Activated CD4-positive, alpha-beta T cell treated with anti-CD3 and anti-CD28 coated beads, Interleukin-2, amount 10 ng/mL, durations not matched to agents 7 days and 5 days (primary cell): Measurements from ENCODE around the gene LYPD5. TPM values are rescaled to one million over a fixed set of nuclear protein-coding genes. Genes with fewer than 3 reads are reported as not detected.
A peak's percentile ranks its signal among the peaks of the same experiment; 100 is the strongest.
"Not testable (repeated sequence)": the region's sequence is repeated elsewhere in the genome, so short reads cannot be mapped to it uniquely, and the experiment has no call there.

ENCODE experiments used
- CTCF ChIA-PET: fragments of 350-600 bp; sonication (Branson Sonifier 250); formaldehyde crosslinking; loops from one replicate; lab custom pipeline; 2021; ENCODE audit warnings: antibody characterized with exemption; lab: Charles Lee
- POLR2A ChIA-PET: fragments of 350-600 bp; sonication (Branson Sonifier 250); formaldehyde crosslinking; loops from one replicate; lab custom pipeline; 2021; ENCODE audit warnings: antibody characterized with exemption; lab: Charles Lee
- DNase-seq: peaks from one replicate; pipeline ENCODE4 v3.0.0-alpha.2; 2020
- H3K27ac Mint-ChIP-seq: one replicate; pipeline ENCODE4 v1.8.0; 2021; ENCODE audit warnings: mild to moderate bottlenecking, moderate library complexity, mixed read lengths
- H3K27me3 Mint-ChIP-seq: one replicate; pipeline ENCODE4 v1.8.0; 2021; ENCODE audit warnings: mixed read lengths
- H3K36me3 Mint-ChIP-seq: one replicate; pipeline ENCODE4 v1.8.0; 2021; ENCODE audit warnings: low read depth, mixed read lengths
- H3K4me1 Mint-ChIP-seq: one replicate; pipeline ENCODE4 v1.8.0; 2021; ENCODE audit warnings: mixed read lengths
- H3K4me3 Mint-ChIP-seq: one replicate; pipeline ENCODE4 v1.8.0; 2021; ENCODE audit warnings: mild to moderate bottlenecking, moderate library complexity, mixed read lengths
- H3K9me3 Mint-ChIP-seq: one replicate; pipeline ENCODE4 v1.8.0; 2021; ENCODE audit warnings: mixed read lengths
- total RNA-seq, 2 experiments: library from RNA; stranded (reverse); gene quantifications; one replicate each; pipeline ENCODE4 v1.2.3, GENCODE V29; 2021

The LYPD5 gene
- total RNA-seq, 2 experiments from 2014 or later, result 0.62 to 0.79 TPM

GRCh38 chr19:43768273-43769050 is 33.8 kb downstream of the LYPD5 start:
- DNase-seq, result no peak
- Mint-ChIP-seq H3K4me3 (no peak overlapping the region), H3K36me3 (peaks cover 44% of the 10 kb centered on the region), H3K27ac (no peak overlapping the region), H3K9me3 (no peaks in the 10 kb centered on the region), H3K4me1 (peaks cover 45% of the 10 kb centered on the region), H3K27me3 (no peaks in the 10 kb centered on the region)
- ChIA-PET POLR2A (no interaction called here), CTCF (interaction anchor here (0.6 to 7.4 kb wide), 4 partner anchors 10 to 321 kb away, joined by 3 to 88 read pairs (median 42); partner anchors contain the start of genes KCNN4 and SMG9)

- no peak overlapping the region for H3K27ac Mint-ChIP-seq
- peaks cover 39% of the 10 kb centered on the region for H3K36me3 Mint-ChIP-seq
- DNase-seq, result no peak
- no peaks in the 10 kb centered on the region for H3K27me3 Mint-ChIP-seq
- H3K4me1 Mint-ChIP-seq, result peaks cover 52% of the 10 kb centered on the region
- H3K9me3 Mint-ChIP-seq, result no peaks in the 10 kb centered on the region
- no peak overlapping the region for H3K4me3 Mint-ChIP-seq
- ChIA-PET CTCF (interaction anchor here (0.6 to 7.4 kb wide), 4 partner anchors 10 to 321 kb away, joined by 3 to 88 read pairs (median 42); partner anchors contain the start of genes KCNN4 and SMG9), POLR2A (no interaction called here)
Observed at GRCh38 chr19:43767818-43768217, 34.4 kb downstream of the LYPD5 start.

GRCh38 chr19:43767316-43767715 is 34.9 kb downstream of the LYPD5 start:
- H3K9me3 Mint-ChIP-seq, result no peaks in the 10 kb centered on the region
- no peak overlapping the region for H3K4me3 Mint-ChIP-seq
- H3K27me3 Mint-ChIP-seq, result no peaks in the 10 kb centered on the region
- peaks cover 56% of the 10 kb centered on the region for H3K4me1 Mint-ChIP-seq
- ChIA-PET CTCF (interaction anchor here (1.3 to 7.4 kb wide), 5 partner anchors 11 to 320 kb away, joined by 3 to 88 read pairs (median 6); partner anchors contain the start of genes KCNN4 and SMG9), POLR2A (no interaction called here)
- no peak for DNase-seq
- peak overlapping the region; percentile 86 for H3K27ac Mint-ChIP-seq
- H3K36me3 Mint-ChIP-seq, result peaks cover 38% of the 10 kb centered on the region

GRCh38 chr19:43766755-43767043 is 35.5 kb downstream of the LYPD5 start:
- H3K4me3 Mint-ChIP-seq, result peak overlapping the region; percentile 14
- peaks cover 57% of the 10 kb centered on the region for H3K4me1 Mint-ChIP-seq
- no peak for DNase-seq
- H3K9me3 Mint-ChIP-seq, result no peaks in the 10 kb centered on the region
- peaks cover 38% of the 10 kb centered on the region for H3K36me3 Mint-ChIP-seq
- no peaks in the 10 kb centered on the region for H3K27me3 Mint-ChIP-seq
- ChIA-PET CTCF (interaction anchor here (0.7 to 7.4 kb wide), 10 partner anchors 11 to 328 kb away, joined by 3 to 88 read pairs (median 5); partner anchors contain the start of genes KCNN4 and SMG9), POLR2A (interaction anchor here (0.7 kb wide), 1 partner anchor 10 kb away, joined by 3 read pairs; no protein-coding TSS in a partner anchor)
- H3K27ac Mint-ChIP-seq, result peak overlapping the region; percentile 86

- Mint-ChIP-seq H3K27me3 (no peaks in the 10 kb centered on the region), H3K9me3 (no peaks in the 10 kb centered on the region), H3K36me3 (peaks cover 28% of the 10 kb centered on the region), H3K27ac (peak overlapping the region; percentile 86), H3K4me1 (peaks cover 60% of the 10 kb centered on the region), H3K4me3 (peak overlapping the region; percentile 21)
- peak; percentile 80 for DNase-seq
- ChIA-PET POLR2A (interaction anchor here (0.7 to 1.2 kb wide), 4 partner anchors 11 to 97 kb away, joined by 3 to 5 read pairs (median 4); partner anchors contain the start of gene SMG9), CTCF (interaction anchor here (0.6 to 7.4 kb wide), 10 partner anchors 11 to 304 kb away, joined by 3 to 88 read pairs (median 4); partner anchors contain the start of genes KCNN4 and SMG9)
Observed at GRCh38 chr19:43765109-43765876, 37.0 kb downstream of the LYPD5 start.

- H3K9me3 Mint-ChIP-seq, DNase-seq, H3K27me3 Mint-ChIP-seq: not testable (repeated sequence)
- Mint-ChIP-seq H3K36me3 (peaks cover 28% of the 10 kb centered on the region), H3K27ac (peak overlapping the region; percentile 86), H3K4me1 (peaks cover 60% of the 10 kb centered on the region), H3K4me3 (peak overlapping the region; percentile 21)
- CTCF ChIA-PET, result interaction anchor here (1.0 to 7.4 kb wide), 7 partner anchors 10 to 210 kb away, joined by 3 to 88 read pairs (median 12); partner anchors contain the start of genes KCNN4 and SMG9
- POLR2A ChIA-PET, result interaction anchor here (0.8 to 1.2 kb wide), 2 partner anchors 10 to 96 kb away, joined by 3 to 4 read pairs; partner anchors contain the start of gene SMG9
Observed at GRCh38 chr19:43764684-43765083, 37.6 kb downstream of the LYPD5 start.

- peaks cover 22% of the 10 kb centered on the region for H3K36me3 Mint-ChIP-seq
- peak overlapping the region; percentile 61 for H3K27ac Mint-ChIP-seq
- no peak for DNase-seq
- no peaks in the 10 kb centered on the region for H3K9me3 Mint-ChIP-seq
- CTCF ChIA-PET, result interaction anchor here (1.0 to 7.4 kb wide), 3 partner anchors 9 to 17 kb away, joined by 4 to 81 read pairs (median 4); partner anchors contain the start of genes KCNN4 and SMG9
- POLR2A ChIA-PET, result no interaction called here
- no peaks in the 10 kb centered on the region for H3K27me3 Mint-ChIP-seq
- peaks cover 61% of the 10 kb centered on the region for H3K4me1 Mint-ChIP-seq
- no peak overlapping the region for H3K4me3 Mint-ChIP-seq
Observed at GRCh38 chr19:43763473-43763939, 38.7 kb downstream of the LYPD5 start.

- H3K27me3 Mint-ChIP-seq, result no peaks in the 10 kb centered on the region
- no peak overlapping the region for H3K4me3 Mint-ChIP-seq
- H3K4me1 Mint-ChIP-seq, result peaks cover 63% of the 10 kb centered on the region
- peaks cover 25% of the 10 kb centered on the region for H3K36me3 Mint-ChIP-seq
- H3K9me3 Mint-ChIP-seq, result no peaks in the 10 kb centered on the region
- POLR2A ChIA-PET, result no interaction called here
- CTCF ChIA-PET, result interaction anchor here (1.0 to 7.4 kb wide), 4 partner anchors 8 to 97 kb away, joined by 3 to 81 read pairs (median 4); partner anchors contain the start of gene SMG9
- DNase-seq, result no peak
- peak overlapping the region; percentile 61 for H3K27ac Mint-ChIP-seq
Observed at GRCh38 chr19:43762814-43763213, 39.4 kb downstream of the LYPD5 start.

GRCh38 chr19:43760941-43761340 is 41.3 kb downstream of the LYPD5 start:
- ChIA-PET CTCF (interaction anchor here (2.0 kb wide), 1 partner anchor 92 kb away, joined by 6 read pairs; no protein-coding TSS in a partner anchor), POLR2A (no interaction called here)
- Mint-ChIP-seq H3K27me3 (no peaks in the 10 kb centered on the region), H3K4me3 (no peak overlapping the region), H3K4me1 (peaks cover 63% of the 10 kb centered on the region), H3K27ac (no peak overlapping the region), H3K9me3 (no peaks in the 10 kb centered on the region), H3K36me3 (peaks cover 29% of the 10 kb centered on the region)
- DNase-seq, result no peak

- no peaks in the 10 kb centered on the region for H3K9me3 Mint-ChIP-seq
- H3K4me1 Mint-ChIP-seq, result peaks cover 54% of the 10 kb centered on the region
- no peaks in the 10 kb centered on the region for H3K27me3 Mint-ChIP-seq
- ChIA-PET POLR2A (no interaction called here), CTCF (no interaction called here)
- no peak overlapping the region for H3K27ac Mint-ChIP-seq
- DNase-seq, result no peak
- H3K4me3 Mint-ChIP-seq, result no peak overlapping the region
- H3K36me3 Mint-ChIP-seq, result peaks cover 31% of the 10 kb centered on the region
Observed at GRCh38 chr19:43759515-43759914, 42.7 kb downstream of the LYPD5 start.

GRCh38 chr19:43755256-43755801 is 46.9 kb downstream of the LYPD5 start:
- peak; percentile 86 for DNase-seq
- ChIA-PET CTCF (interaction anchor here (0.6 to 7.8 kb wide), 3 partner anchors 11 to 1178 kb away, joined by 3 to 81 read pairs (median 3); no protein-coding TSS in a partner anchor), POLR2A (interaction anchor here (0.5 to 2.1 kb wide), 3 partner anchors 23 to 1886 kb away, joined by 3 to 6 read pairs (median 3); no protein-coding TSS in a partner anchor)
- Mint-ChIP-seq H3K4me1 (peaks cover 60% of the 10 kb centered on the region), H3K4me3 (peak overlapping the region; percentile 97), H3K9me3 (no peaks in the 10 kb centered on the region), H3K27ac (peak overlapping the region; percentile 99), H3K36me3 (peaks cover 48% of the 10 kb centered on the region), H3K27me3 (no peaks in the 10 kb centered on the region)
